Spleen (tissue), 3 donors: ENCODE results near the gene C9orf85.

Source experiments
- POLR2A ChIP-seq, 3 donors: fragments of 450-650 bp; IDR thresholded peaks; one replicate each; pipeline ENCODE4 v1.5.1; 2017; ENCODE audit warnings: antibody characterized with exemption in 3 of 3, mild to moderate bottlenecking in 1 of 3
- POLR2AphosphoS5 ChIP-seq, 3 donors: sonication (generic); formaldehyde crosslinking; IDR thresholded peaks; one replicate each; pipeline ENCODE4 v1.5.1; 2017; ENCODE audit warnings: antibody characterized with exemption in 3 of 3

DNA sequence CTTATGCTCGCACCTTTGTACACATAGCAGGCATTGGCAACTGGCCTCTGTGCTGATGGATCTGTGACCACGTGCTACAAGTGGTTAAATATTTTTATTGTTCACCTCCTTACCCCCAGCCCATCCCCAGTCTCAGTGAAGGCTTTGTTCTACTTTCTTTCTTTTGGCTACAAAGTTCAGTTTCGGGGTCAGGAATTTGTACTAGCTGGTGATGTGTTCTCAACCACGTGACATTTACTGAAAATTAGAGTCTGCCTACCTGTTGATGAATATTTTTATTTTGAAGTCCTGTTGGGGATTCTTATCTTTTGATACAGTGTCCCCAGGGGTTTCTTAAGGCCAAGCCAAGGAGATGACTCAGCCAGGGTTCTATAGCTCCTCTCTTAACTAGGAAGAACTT, 101.2 kb downstream of the C9orf85 start:
- TF ChIP-seq POLR2AphosphoS5 (IDR thresholded peaks at IDR 0.05) = no peak
- no peak for TF ChIP-seq POLR2A (IDR thresholded peaks at IDR 0.05)
